Body of pancreas (tissue), 4 donors: Measurements from ENCODE around the gene COL9A1.

Experiments
- POLR2A ChIP-seq, 3 donors: fragments of 450-650 bp; IDR thresholded peaks; one replicate each; pipeline ENCODE4 v1.6.1; 2016; ENCODE audit warnings: antibody characterized with exemption in 3 of 3, mild to moderate bottlenecking in 2 of 3
- TF ChIP-seq, protein P1 (sequence below), 7 experiments: fragments of 450-650 bp in 4 of 7; fragments of 200-600 bp in 3 of 7; sonication (generic) in 3 of 7; IDR thresholded peaks; one replicate each; pipeline ENCODE4 v1.5.1; 2016 to 2019; ENCODE audit warnings: antibody characterized with exemption in 7 of 7

DNA sequence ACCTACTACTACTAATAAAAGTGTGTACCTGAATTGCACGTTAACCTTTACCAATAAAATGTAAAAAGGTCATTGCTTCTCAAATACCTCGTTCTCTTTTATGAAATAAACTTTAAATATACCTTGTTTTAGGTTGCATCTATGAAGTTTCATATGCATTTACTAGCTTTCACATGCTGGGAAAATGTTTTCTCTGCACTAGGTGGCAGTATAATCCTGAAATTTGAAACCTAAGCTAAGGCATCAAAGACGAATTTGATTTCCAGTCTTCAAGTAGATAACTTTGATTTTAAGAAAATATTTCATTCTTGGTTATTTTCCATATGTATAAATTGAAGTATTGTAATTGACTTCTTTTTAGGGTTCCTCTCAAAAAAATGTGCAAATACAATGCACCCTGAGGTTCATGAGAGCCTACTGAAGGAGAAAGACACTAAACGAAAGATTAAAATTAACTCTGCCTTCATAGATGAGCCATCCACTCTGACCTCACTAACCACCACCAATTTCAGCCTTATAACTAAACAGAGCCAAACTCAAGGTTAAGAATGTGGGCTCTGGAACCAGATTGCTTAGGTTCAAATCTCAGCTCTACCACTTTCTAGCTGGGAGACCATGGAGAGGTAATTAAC lies 7.3 kb upstream of the COL9A1 start:
- no peak for TF ChIP-seq POLR2A (IDR thresholded peaks at IDR 0.05)
- TF ChIP-seq, protein P1, sequence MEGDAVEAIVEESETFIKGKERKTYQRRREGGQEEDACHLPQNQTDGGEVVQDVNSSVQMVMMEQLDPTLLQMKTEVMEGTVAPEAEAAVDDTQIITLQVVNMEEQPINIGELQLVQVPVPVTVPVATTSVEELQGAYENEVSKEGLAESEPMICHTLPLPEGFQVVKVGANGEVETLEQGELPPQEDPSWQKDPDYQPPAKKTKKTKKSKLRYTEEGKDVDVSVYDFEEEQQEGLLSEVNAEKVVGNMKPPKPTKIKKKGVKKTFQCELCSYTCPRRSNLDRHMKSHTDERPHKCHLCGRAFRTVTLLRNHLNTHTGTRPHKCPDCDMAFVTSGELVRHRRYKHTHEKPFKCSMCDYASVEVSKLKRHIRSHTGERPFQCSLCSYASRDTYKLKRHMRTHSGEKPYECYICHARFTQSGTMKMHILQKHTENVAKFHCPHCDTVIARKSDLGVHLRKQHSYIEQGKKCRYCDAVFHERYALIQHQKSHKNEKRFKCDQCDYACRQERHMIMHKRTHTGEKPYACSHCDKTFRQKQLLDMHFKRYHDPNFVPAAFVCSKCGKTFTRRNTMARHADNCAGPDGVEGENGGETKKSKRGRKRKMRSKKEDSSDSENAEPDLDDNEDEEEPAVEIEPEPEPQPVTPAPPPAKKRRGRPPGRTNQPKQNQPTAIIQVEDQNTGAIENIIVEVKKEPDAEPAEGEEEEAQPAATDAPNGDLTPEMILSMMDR (IDR thresholded peaks at IDR 0.05) = peak; percentile 22 to 77 (median 63)
